Stimulated activated CD8-positive, alpha-beta memory T cell treated with anti-CD3 and anti-CD28 coated beads, Interleukin-7, amount 100 ng/mL, for 4 hours (primary cell): ENCODE data around the gene SH3GLB1.
A peak's percentile ranks its signal among the peaks of the same experiment; 100 is the strongest.

Experiments used
- DNase-seq, 2 donors: peaks; one replicate each; pipeline ENCODE4 v3.0.0-alpha.2; 2020; ENCODE audit warnings: low read depth in 2 of 2

Gene SH3GLB1

GRCh38 chr1:86773341-86774288 is 69.2 kb downstream of the SH3GLB1 start:
- no peak for DNase-seq

DNA sequence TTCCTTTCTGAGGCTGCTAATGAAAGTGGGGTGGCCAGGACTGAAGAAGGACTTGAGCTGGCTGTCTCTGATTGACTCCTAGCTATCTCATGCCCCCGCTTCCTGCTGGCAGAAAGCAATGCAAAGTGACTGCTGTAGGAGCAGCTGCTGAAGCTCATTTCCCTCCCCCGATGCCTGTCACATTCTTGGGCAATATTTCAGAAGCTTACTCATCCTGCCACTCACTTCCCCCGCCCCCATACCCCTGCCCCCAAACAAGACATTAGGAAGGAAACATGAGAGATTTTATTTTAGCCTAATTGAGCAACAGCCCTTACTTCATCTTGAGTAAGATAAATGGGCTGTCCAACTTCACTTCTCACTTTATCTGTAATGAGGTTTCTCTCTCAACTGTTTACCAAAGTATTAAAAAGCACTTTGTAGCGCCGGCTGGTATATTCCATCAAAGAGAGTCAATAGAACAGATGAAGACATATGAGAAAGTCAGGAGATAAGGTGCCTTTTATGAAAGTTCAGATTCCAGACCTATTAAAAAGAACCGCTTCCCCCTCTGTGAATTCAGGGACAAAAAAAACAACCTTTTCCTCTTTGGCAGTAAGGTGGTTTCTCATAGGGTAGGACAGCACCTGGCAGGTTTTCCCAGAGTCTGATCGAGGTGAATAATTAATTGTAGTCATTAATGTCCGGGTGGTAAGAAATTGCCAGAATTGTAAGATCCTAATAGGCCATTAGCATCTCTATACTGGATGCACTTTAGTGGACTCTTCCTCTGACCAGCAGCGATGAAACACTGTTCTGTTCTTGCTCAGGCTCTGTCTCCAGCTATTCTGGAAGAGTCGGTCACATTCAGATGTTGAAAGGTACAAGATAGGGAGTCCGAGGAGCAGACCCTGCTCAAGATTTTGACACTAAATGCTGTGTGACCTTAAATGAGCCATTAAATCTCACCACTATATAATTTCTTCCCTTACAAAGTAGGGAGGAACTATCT is 70.2 kb downstream of the SH3GLB1 start:
- peak; percentile 17 to 29 for DNase-seq

DNA sequence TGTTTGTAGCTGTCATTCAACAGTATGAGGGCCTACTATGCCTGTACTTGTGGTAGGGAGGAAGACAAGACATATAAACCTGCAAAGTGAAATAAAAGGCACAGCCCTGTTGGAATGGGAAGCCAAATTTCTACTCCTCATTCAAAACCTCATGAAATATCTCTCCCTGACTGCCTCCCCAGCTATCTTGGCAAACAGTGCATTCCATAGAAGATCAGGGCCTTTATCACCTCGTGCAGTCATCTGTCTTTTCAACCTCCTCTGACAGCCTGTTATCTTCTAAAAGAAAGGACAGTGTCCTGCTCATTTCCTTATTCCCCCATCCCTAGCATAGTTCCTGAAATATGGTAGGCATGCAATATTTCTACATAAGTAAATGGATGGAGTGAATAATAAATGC is 71.0 kb downstream of the SH3GLB1 start:
- DNase-seq: no peak

- no peak for DNase-seq
These were observed 71.7 kb downstream of the SH3GLB1 start for GRCh38 chr1:86776108-86776507.

- no peak for DNase-seq
These were observed 74.3 kb downstream of the SH3GLB1 start for GRCh38 chr1:86778569-86779239.

DNA sequence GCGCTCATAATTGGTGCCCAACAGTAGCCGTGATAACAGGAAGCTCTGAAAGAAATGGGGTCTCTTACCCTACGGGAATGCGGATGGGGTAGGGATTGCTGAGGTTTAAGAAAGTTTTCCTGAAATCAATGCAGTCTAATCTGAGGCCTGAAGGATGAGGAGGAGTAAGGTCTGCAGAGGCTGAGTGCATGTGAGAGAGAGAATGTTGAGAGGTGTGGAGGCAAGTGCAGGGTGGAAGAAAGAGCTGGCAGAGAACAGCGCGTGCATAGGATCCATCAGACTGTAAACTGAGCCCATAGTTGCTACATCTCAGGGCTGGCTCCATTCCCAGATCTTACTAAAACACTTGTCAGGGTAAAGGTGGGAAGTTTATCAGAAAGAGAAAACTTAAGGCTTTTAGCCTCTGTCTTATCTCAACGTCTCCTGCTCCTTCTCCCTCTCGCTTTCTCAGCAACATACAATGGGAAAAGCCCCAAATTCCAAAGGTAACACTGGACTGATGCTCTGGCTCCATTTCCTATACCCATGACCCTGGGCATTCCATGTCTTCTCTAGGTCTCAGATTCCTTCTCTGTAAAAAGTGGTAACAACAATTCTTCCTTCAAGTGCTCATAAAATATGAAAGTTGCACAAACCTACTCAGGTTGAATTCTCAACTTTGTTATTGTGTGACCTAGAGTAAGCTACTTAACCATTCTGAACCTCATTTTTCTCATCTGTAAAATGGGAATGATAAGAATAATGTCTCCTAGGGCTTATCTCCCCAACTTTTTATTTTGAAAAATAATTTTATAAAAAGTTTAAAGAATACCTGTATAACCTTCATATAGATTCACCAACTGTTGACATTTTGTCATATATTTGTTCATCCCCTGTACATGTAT is 75.2 kb downstream of the SH3GLB1 start:
- DNase-seq: no peak

DNA sequence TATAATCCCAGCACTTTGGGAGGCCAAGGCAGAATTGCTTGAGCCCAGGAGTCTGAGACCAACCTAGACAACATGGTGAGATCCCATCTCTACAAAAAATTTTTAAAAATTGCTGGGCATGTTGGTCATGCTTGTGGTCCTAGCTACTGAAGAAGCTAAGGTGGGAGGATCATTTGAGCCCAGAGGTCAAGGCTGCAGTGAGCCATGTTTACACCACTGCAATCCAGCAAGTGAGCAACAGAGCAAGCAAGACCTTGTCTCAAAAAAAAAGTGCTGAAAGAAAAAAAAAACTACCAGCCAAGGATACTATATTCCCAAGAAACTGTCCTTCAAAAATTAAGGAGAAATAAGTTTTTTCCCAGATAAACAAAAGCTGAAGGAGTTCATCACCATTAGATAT is 78.1 kb downstream of the SH3GLB1 start:
- DNase-seq: no peak

DNA sequence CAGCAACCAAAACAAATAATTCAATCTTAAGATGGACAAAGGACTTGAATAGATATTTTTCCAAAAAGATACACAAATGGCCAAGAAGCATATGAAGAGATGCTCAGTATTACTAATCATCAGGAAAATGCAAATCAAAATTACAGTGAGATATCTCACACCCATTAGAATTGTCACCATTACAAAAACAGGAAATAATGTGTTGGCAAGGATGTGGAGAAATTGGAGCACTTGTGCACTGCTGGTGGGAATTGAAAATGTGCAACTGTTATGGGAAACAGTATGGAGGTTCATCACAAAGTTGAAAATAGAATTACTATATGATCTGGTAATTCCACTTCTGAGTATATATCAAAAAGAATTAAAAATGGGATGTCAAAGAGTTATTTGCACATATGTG is 83.2 kb downstream of the SH3GLB1 start:
- no peak for DNase-seq

DNA sequence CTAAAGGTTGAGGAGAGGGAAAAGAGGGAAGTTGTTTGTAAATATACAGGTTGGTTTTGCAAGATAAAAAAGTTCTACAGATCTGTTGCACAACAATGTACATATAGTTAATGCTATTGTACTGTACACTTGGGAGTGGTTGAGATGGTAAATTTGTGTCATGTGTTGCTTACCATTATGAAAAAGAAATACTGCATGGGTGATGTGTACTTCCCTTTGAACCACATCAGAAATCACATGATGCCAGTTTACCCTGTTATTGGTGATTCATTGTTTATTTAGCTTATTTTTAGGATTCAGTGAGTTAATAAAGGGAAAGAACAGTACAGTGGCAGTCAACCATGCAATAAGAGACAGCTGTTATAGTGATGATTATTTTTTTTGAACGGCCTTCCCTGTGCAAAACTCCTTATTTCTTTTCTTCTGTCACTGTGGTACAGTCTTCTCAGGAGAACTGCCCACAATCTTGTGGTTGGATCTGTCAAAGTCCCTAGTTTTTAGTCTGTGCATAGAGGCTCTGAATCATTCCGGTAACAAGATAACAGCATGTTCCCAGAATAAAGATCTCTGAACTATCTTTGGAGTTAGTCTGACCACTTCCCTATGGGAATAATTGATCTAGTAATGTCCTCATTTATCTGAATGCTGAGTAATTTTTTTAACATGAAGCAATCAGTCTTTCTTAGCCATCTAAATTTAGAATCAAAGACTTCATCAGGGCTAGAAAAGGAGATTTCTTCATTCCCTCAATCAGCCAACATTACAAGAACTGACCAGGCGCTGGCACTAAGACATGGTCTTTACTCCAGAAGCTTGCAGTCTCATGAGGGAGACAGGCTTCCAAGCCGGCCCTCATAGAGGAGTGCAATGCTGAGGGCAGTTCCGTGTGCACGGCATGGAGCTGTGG is 84.2 kb downstream of the SH3GLB1 start:
- no peak for DNase-seq

- no peak for DNase-seq
These were observed 90.9 kb downstream of the SH3GLB1 start for GRCh38 chr1:86795316-86795715.
